ENCODE data around the gene TMEM38B. TPM values are rescaled to one million over a fixed set of nuclear protein-coding genes. Genes with fewer than 3 reads are reported as not detected.

The TMEM38B gene
- total and polyA plus RNA-seq, 2 experiments from 2014 or later, result 9.4 to 14.7 TPM

DNA sequence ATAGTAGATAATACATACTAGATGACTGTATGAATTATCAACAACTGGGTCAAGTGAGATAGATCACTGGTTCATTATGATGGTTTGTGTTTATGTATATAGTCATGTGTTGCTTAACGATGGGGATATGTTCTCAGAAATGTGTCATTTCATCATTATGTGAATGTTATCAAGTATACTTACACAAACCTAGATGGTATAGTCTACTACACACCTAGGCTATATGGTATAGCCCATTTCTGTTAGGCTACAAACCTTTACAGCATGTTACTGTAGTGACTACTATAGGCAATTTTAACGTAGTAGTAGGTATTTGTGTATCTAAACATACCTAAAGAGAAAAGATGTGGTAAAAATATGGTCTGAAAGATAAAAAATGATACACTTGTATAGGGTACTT, 31.0 kb downstream of the TMEM38B start:
- TF ChIP-seq ZNF114 (CRISPR knock-in tag; IDR thresholded peaks at IDR 0.05) (no peak), EZH2phosphoT487 (IDR thresholded peaks at IDR 0.05; ENCODE audit: unreplicated experiment) (no peak), ZNF331 (CRISPR knock-in tag; IDR thresholded peaks at IDR 0.05; ENCODE audit: low read depth) (no peak), STAT1 (IDR thresholded peaks at IDR 0.05; ENCODE audit: unreplicated experiment) (no peak), NANOG (IDR thresholded peaks at IDR 0.05; ENCODE audit: borderline replicate concordance) (no peak), CREB1 (CRISPR knock-in tag; IDR thresholded peaks at IDR 0.05; ENCODE audit: low read depth) (no peak), JUNB (IDR thresholded peaks at IDR 0.05; ENCODE audit: unreplicated experiment) (no peak), POLR2AphosphoS5 (IDR thresholded peaks at IDR 0.05; ENCODE audit: low read depth) (no peak), EZH2 (IDR thresholded peaks at IDR 0.05; ENCODE audit: low read depth, unreplicated experiment) (no peak)
- TF ChIP-seq, protein P1, sequence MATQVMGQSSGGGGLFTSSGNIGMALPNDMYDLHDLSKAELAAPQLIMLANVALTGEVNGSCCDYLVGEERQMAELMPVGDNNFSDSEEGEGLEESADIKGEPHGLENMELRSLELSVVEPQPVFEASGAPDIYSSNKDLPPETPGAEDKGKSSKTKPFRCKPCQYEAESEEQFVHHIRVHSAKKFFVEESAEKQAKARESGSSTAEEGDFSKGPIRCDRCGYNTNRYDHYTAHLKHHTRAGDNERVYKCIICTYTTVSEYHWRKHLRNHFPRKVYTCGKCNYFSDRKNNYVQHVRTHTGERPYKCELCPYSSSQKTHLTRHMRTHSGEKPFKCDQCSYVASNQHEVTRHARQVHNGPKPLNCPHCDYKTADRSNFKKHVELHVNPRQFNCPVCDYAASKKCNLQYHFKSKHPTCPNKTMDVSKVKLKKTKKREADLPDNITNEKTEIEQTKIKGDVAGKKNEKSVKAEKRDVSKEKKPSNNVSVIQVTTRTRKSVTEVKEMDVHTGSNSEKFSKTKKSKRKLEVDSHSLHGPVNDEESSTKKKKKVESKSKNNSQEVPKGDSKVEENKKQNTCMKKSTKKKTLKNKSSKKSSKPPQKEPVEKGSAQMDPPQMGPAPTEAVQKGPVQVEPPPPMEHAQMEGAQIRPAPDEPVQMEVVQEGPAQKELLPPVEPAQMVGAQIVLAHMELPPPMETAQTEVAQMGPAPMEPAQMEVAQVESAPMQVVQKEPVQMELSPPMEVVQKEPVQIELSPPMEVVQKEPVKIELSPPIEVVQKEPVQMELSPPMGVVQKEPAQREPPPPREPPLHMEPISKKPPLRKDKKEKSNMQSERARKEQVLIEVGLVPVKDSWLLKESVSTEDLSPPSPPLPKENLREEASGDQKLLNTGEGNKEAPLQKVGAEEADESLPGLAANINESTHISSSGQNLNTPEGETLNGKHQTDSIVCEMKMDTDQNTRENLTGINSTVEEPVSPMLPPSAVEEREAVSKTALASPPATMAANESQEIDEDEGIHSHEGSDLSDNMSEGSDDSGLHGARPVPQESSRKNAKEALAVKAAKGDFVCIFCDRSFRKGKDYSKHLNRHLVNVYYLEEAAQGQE (IDR thresholded peaks at IDR 0.05; ENCODE audit: unreplicated experiment), result no peak
- TF ChIP-seq, protein P2, sequence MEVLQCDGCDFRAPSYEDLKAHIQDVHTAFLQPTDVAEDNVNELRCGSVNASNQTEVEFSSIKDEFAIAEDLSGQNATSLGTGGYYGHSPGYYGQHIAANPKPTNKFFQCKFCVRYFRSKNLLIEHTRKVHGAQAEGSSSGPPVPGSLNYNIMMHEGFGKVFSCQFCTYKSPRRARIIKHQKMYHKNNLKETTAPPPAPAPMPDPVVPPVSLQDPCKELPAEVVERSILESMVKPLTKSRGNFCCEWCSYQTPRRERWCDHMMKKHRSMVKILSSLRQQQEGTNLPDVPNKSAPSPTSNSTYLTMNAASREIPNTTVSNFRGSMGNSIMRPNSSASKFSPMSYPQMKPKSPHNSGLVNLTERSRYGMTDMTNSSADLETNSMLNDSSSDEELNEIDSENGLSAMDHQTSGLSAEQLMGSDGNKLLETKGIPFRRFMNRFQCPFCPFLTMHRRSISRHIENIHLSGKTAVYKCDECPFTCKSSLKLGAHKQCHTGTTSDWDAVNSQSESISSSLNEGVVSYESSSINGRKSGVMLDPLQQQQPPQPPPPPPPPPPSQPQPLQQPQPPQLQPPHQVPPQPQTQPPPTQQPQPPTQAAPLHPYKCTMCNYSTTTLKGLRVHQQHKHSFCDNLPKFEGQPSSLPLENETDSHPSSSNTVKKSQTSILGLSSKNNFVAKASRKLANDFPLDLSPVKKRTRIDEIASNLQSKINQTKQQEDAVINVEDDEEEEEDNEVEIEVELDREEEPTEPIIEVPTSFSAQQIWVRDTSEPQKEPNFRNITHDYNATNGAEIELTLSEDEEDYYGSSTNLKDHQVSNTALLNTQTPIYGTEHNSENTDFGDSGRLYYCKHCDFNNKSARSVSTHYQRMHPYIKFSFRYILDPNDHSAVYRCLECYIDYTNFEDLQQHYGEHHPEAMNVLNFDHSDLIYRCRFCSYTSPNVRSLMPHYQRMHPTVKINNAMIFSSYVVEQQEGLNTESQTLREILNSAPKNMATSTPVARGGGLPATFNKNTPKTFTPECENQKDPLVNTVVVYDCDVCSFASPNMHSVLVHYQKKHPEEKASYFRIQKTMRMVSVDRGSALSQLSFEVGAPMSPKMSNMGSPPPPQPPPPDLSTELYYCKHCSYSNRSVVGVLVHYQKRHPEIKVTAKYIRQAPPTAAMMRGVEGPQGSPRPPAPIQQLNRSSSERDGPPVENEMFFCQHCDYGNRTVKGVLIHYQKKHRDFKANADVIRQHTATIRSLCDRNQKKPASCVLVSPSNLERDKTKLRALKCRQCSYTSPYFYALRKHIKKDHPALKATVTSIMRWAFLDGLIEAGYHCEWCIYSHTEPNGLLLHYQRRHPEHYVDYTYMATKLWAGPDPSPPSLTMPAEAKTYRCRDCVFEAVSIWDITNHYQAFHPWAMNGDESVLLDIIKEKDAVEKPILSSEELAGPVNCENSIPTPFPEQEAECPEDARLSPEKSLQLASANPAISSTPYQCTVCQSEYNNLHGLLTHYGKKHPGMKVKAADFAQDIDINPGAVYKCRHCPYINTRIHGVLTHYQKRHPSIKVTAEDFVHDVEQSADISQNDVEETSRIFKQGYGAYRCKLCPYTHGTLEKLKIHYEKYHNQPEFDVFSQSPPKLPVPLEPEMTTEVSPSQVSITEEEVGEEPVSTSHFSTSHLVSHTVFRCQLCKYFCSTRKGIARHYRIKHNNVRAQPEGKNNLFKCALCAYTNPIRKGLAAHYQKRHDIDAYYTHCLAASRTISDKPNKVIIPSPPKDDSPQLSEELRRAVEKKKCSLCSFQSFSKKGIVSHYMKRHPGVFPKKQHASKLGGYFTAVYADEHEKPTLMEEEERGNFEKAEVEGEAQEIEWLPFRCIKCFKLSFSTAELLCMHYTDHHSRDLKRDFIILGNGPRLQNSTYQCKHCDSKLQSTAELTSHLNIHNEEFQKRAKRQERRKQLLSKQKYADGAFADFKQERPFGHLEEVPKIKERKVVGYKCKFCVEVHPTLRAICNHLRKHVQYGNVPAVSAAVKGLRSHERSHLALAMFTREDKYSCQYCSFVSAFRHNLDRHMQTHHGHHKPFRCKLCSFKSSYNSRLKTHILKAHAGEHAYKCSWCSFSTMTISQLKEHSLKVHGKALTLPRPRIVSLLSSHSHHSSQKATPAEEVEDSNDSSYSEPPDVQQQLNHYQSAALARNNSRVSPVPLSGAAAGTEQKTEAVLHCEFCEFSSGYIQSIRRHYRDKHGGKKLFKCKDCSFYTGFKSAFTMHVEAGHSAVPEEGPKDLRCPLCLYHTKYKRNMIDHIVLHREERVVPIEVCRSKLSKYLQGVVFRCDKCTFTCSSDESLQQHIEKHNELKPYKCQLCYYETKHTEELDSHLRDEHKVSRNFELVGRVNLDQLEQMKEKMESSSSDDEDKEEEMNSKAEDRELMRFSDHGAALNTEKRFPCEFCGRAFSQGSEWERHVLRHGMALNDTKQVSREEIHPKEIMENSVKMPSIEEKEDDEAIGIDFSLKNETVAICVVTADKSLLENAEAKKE (CRISPR knock-in tag; IDR thresholded peaks at IDR 0.05), result no peak
- TF ChIP-seq, protein P3, sequence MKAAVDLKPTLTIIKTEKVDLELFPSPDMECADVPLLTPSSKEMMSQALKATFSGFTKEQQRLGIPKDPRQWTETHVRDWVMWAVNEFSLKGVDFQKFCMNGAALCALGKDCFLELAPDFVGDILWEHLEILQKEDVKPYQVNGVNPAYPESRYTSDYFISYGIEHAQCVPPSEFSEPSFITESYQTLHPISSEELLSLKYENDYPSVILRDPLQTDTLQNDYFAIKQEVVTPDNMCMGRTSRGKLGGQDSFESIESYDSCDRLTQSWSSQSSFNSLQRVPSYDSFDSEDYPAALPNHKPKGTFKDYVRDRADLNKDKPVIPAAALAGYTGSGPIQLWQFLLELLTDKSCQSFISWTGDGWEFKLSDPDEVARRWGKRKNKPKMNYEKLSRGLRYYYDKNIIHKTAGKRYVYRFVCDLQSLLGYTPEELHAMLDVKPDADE (IDR thresholded peaks at IDR 0.05), result no peak
- TF ChIP-seq, protein P4, sequence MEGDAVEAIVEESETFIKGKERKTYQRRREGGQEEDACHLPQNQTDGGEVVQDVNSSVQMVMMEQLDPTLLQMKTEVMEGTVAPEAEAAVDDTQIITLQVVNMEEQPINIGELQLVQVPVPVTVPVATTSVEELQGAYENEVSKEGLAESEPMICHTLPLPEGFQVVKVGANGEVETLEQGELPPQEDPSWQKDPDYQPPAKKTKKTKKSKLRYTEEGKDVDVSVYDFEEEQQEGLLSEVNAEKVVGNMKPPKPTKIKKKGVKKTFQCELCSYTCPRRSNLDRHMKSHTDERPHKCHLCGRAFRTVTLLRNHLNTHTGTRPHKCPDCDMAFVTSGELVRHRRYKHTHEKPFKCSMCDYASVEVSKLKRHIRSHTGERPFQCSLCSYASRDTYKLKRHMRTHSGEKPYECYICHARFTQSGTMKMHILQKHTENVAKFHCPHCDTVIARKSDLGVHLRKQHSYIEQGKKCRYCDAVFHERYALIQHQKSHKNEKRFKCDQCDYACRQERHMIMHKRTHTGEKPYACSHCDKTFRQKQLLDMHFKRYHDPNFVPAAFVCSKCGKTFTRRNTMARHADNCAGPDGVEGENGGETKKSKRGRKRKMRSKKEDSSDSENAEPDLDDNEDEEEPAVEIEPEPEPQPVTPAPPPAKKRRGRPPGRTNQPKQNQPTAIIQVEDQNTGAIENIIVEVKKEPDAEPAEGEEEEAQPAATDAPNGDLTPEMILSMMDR (conservative IDR thresholded peaks at IDR 0.05; ENCODE audit: low read depth in 2 of 2), result no peak
- H2AFZ ChIP-seq, result no peak overlapping the region
- H3K4me3 Mint-ChIP-seq, result no peak overlapping the region
- H3K4me1 ChIP-seq (ENCODE audit: insufficient read depth), result no peaks in the 10 kb centered on the region
- no peaks in the 10 kb centered on the region for H3K79me2 ChIP-seq (replicated peaks; ENCODE audit: insufficient read depth)
- H3K4me1 Mint-ChIP-seq, result no peaks in the 10 kb centered on the region
- no peak overlapping the region for H3K4me3 ChIP-seq
- H3K4me2 ChIP-seq, result no peak overlapping the region
- peaks cover 10% of the 10 kb centered on the region; the same call in 2 of the 3 replicates for H3K9me3 Mint-ChIP-seq
- peaks cover 4% of the 10 kb centered on the region; the same call in 1 of the 3 replicates for H3K36me3 Mint-ChIP-seq (ENCODE audit: low read depth)
- no peaks in the 10 kb centered on the region for H3K9me2 ChIP-seq (ENCODE audit: insufficient read depth)
- no peaks in the 10 kb centered on the region for H3K27me3 ChIP-seq (ENCODE audit: insufficient read depth)
- H3K27ac ChIP-seq (ENCODE audit: low read depth), result no peak overlapping the region
- no peaks in the 10 kb centered on the region for H4K20me1 ChIP-seq (replicated peaks; ENCODE audit: insufficient read depth)
- H3K27ac Mint-ChIP-seq, result no peak overlapping the region
- H3K27me3 Mint-ChIP-seq (ENCODE audit: insufficient read depth, low read depth, poor library complexity), result no peaks in the 10 kb centered on the region
- no peak for ATAC-seq
- no peaks in the 10 kb centered on the region for H3F3A ChIP-seq (replicated peaks; ENCODE audit: low read depth)
- no peaks in the 10 kb centered on the region for H3K36me3 ChIP-seq (ENCODE audit: insufficient read depth)
- DNase-seq (ENCODE audit: low spot score), result no peak

Data from GM23338 (cell line).